Panc1 (cell line): ENCODE results near the gene IQSEC1. TPM values are rescaled to one million over a fixed set of nuclear protein-coding genes. Genes with fewer than 3 reads are reported as not detected.

Experiments
- ATAC-seq: fragments of 200-7000 bp; cut with Tn5 transposase; 2 replicates; pipeline ENCODE4 v1.9.1; 2020; ENCODE audit warnings: mild to moderate bottlenecking, moderate library complexity
- BruUV-seq: library from RNA; stranded (reverse); fragments of 400-500 nt; replicated peaks from 2 replicates; lab custom pipeline; 2021; lab: Mats Ljungman, UMichigan
- CTCF ChIA-PET: fragments of 300-600 bp; sonication (Branson Sonifier 250); formaldehyde crosslinking; loops from one replicate; lab custom pipeline; 2022; ENCODE audit warnings: antibody characterized with exemption; lab: Charles Lee
- POLR2A ChIA-PET: fragments of 300-600 bp; sonication (Branson Sonifier 250); formaldehyde crosslinking; loops from one replicate; lab custom pipeline; 2022; ENCODE audit warnings: antibody characterized with exemption; lab: Charles Lee
- DNase-seq: peaks from one replicate; pipeline ENCODE4 v3.0.0-alpha.2; 2010; ENCODE audit warnings: low read depth, low spot score
- H3K27ac ChIP-seq: 2 replicates; pipeline ENCODE4 v1.5.1; 2011; ENCODE audit warnings: mild to moderate bottlenecking, low read length, inconsistent platforms
- H3K27me3 ChIP-seq: fragments of 200-500 bp; sonication (Bioruptor generic); 2 replicates; pipeline ENCODE4 v1.6.0; 2014; ENCODE audit warnings: low read length, inconsistent platforms; ENCODE audit not compliant: control insufficient read depth, insufficient read depth
- H3K36me3 ChIP-seq: fragments of 200-500 bp; sonication (Bioruptor generic); 2 replicates; pipeline ENCODE4 v1.5.1; 2014; ENCODE audit warnings: inconsistent platforms, mild to moderate bottlenecking, low read length, moderate library complexity; ENCODE audit not compliant: control insufficient read depth, insufficient read depth
- H3K4me1 ChIP-seq: 2 replicates; pipeline ENCODE4 v1.5.1; 2011; ENCODE audit warnings: inconsistent platforms, mild to moderate bottlenecking, low read length, moderate library complexity; ENCODE audit not compliant: control insufficient read depth, insufficient read depth
- H3K4me3 ChIP-seq, 2 experiments: 2 replicates each; pipeline ENCODE4 v1.5.1; 2011 to 2012; ENCODE audit warnings: low read depth in 2 of 2, low read length in 2 of 2, mild to moderate bottlenecking in 2 of 2, inconsistent platforms in 1 of 2, moderate library complexity in 1 of 2
- H3K9me3 ChIP-seq: fragments of 200-500 bp; sonication (Bioruptor generic); 2 replicates; pipeline ENCODE4 v1.5.1; 2014; ENCODE audit warnings: low read depth, mild to moderate bottlenecking, inconsistent platforms, low read length, moderate library complexity; ENCODE audit not compliant: control insufficient read depth, insufficient read depth
- CTCF ChIP-seq: fragments of 450-650 bp; IDR thresholded peaks from 2 replicates; pipeline ENCODE4 v1.5.1; 2017; ENCODE audit warnings: mild to moderate bottlenecking
- POLR2AphosphoS5 ChIP-seq: IDR thresholded peaks from 2 replicates; pipeline ENCODE4 v1.6.1; 2012; ENCODE audit warnings: mild to moderate bottlenecking, low read depth, low read length, moderate library complexity
- REST ChIP-seq, 2 experiments: IDR thresholded peaks; 2 replicates each; pipeline ENCODE4 v1.6.1; 2011 to 2012; ENCODE audit warnings: low read depth in 2 of 2, control low read depth in 1 of 2, low read length in 1 of 2, mild to moderate bottlenecking in 1 of 2, moderate library complexity in 1 of 2; ENCODE audit not compliant: insufficient read depth in 1 of 2
- SIN3A ChIP-seq: IDR thresholded peaks from 2 replicates; pipeline ENCODE4 v1.6.1; 2012; ENCODE audit warnings: low read depth, mild to moderate bottlenecking, low read length, moderate library complexity, borderline replicate concordance; ENCODE audit not compliant: insufficient read depth
- TCF7L2 ChIP-seq: IDR thresholded peaks from 2 replicates; pipeline ENCODE4 v1.6.1; 2011; ENCODE audit warnings: mild to moderate bottlenecking, low read depth, low read length, inconsistent platforms
- in situ Hi-C: cut with HindIII; loops from 2 replicates; pipeline ENCODE4 v1.10.0; 2016; ENCODE audit warnings: low sequenced_read_pairs, low pct_unique_long_range_greater_than_20kb
- intact Hi-C: fragments of 100-400 bp; cut with micrococcal nuclease; formaldehyde crosslinking; loops from one replicate; pipeline ENCODE4 v1.10.0; 2022; ENCODE audit not compliant: unreplicated experiment
- total RNA-seq: library from RNA; stranded (reverse); gene quantifications from one replicate; pipeline ENCODE4 v1.2.1, GENCODE V29; 2021; ENCODE audit not compliant: unreplicated experiment

IQSEC1 gene
- total RNA-seq, 1 experiment from 2014 or later = 28.4 TPM

- BruUV-seq = no TSS peak
- ChIA-PET POLR2A (no interaction called here), CTCF (no interaction called here)
- H3K4me1 ChIP-seq = peaks cover 11% of the 10 kb centered on the region
- H3K27ac ChIP-seq = no peak overlapping the region
- ATAC-seq (peak; percentile 20; the same call in 1 of the 2 replicates), DNase-seq (no peak)
- intact Hi-C loops = no loop called here
- no peaks in the 10 kb centered on the region for H3K36me3 ChIP-seq
- H3K9me3 ChIP-seq = no peaks in the 10 kb centered on the region
- no peak overlapping the region for H3K4me3 ChIP-seq
- TF ChIP-seq TCF7L2 (no peak), REST (IDR thresholded peaks at IDR 0.05; ENCODE audit: insufficient read depth in 1 of 2, low read depth in 2 of 2, low read length in 1 of 2) (no peak), POLR2AphosphoS5 (no peak), CTCF (no peak), SIN3A (no peak)
- in situ Hi-C loops = no loop called here
- no peaks in the 10 kb centered on the region for H3K27me3 ChIP-seq
These were observed 53.0 kb downstream of the IQSEC1 start for GRCh38 chr3:13020159-13020750.

GRCh38 chr3:13019243-13020095, 53.8 kb downstream of the IQSEC1 start:
- ATAC-seq (no peak), DNase-seq (no peak)
- no peak for TF ChIP-seq CTCF
- no peak for TF ChIP-seq REST (IDR thresholded peaks at IDR 0.05; ENCODE audit: insufficient read depth in 1 of 2, low read depth in 2 of 2, low read length in 1 of 2)
- no peak for TF ChIP-seq POLR2AphosphoS5
- no peak for TF ChIP-seq SIN3A
- no peak for TF ChIP-seq TCF7L2
- Histone ChIP-seq H3K36me3 (no peaks in the 10 kb centered on the region), H3K27me3 (no peaks in the 10 kb centered on the region), H3K27ac (no peak overlapping the region), H3K4me3 (no peak overlapping the region), H3K9me3 (no peaks in the 10 kb centered on the region), H3K4me1 (peaks cover 11% of the 10 kb centered on the region)
- ChIA-PET CTCF (no interaction called here), POLR2A (no interaction called here)
- BruUV-seq = no TSS peak
- in situ Hi-C loops = no loop called here
- intact Hi-C loops = no loop called here
